Measurements from ENCODE around the gene SDR42E1.
"Not testable (repeated sequence)": the region's sequence is repeated elsewhere in the genome, so short reads cannot be mapped to it uniquely, and the experiment has no call there.

SDR42E1 gene

GRCh38 chr16:82034981-82035612 is 23.8 kb upstream of the SDR42E1 start, which contains the start of gene HSD17B2:
HSD17B2 (plus strand) TSS chr16:82035253; CDS start chr16:82035425, 172 bp downstream.
- DNase-seq = no peak

DNA sequence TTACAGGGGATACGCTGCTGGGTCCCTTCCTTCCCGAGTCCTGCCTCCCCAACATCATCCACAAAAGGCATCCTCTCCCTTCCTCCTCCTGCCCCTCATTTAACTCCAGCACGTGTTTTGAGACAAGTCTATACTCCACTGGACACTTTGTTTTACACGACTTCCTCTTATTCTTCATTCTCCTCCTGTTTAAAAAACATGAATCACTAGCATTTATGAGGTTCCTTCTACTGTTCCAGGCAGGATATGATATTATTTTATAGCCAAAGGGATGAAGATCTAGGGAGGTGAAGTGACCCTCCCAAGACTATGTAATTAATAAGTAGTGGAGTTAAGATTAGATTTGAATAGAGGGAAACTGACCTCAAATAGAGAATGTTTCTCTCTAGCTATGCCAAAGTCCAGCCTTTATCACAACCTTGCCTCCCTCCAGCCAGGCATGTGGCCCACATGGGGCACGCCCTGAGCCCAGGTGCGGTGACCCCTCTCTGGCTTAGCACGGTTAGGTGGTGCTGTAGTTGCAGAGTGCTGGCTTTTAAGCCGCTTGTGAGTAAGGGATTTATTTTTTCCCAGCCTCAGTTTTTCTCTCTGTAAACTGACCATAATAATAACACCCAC is 22.5 kb upstream of the SDR42E1 start:
- no peak for DNase-seq

GRCh38 chr16:82033006-82033405 is 21.7 kb upstream of the SDR42E1 start:
- DNase-seq = no peak

- DNase-seq = no peak
Measured at GRCh38 chr16:82031116-82032084, 20.1 kb upstream of the SDR42E1 start.

GRCh38 chr16:82027629-82028064 is 16.4 kb upstream of the SDR42E1 start:
- DNase-seq = no peak

GRCh38 chr16:82024883-82025282 is 13.6 kb upstream of the SDR42E1 start:
- no peak for DNase-seq

- DNase-seq = no peak
Measured at GRCh38 chr16:82024316-82024715, 13.0 kb upstream of the SDR42E1 start.

DNA sequence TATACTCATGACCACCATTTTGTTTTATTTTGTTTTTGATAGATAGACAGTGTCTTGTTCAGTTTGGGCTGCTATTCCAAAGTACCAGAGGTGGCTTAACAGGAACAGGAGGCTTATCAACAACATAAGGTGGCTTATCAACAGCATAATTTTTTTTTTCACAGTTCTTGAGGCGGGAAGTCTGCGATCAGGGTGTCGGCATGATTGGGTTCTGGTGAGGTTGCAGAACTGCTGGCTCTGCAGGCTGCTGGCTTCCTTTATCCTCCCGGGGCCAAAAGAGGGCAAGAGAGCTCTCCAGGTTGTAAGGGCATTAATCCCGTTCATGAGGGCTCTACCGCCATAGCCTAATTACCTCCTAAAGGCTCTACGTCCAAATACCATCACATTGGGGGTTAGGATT is 11.9 kb upstream of the SDR42E1 start:
- no peak for DNase-seq

- no peak for DNase-seq
Measured at GRCh38 chr16:82020051-82020450, 8.8 kb upstream of the SDR42E1 start.

GRCh38 chr16:82019535-82019934 is 8.3 kb upstream of the SDR42E1 start:
- DNase-seq = no peak

DNA sequence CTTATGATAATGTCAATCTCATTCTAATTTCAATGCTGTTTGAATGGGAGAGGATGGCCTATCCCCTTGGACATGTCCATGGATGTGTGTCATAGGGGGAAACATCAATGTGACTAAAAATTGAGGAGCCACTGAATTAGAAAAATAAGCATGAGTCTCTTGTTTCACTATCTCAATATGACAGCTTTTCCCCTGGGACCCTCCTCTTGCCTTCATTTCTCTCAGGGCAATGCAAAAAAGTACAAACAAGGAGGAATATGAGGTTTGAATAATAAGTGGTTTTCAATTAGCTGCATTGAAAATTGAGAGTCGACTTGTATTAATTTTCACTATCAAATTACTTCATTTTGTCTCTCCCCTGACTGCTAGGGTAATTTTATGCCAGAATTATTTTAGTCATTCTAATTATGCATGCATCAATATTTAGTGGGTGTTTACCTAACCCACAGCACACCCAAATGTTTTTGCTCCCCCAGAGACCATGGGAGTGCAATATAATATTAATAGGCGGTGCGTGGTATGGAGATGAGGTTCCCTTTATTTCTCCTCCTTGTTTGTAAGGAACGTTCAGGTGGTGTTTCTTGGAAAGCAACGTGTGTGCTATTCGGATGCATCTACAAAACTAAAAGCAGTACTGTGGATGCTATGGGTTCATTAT is 6.8 kb upstream of the SDR42E1 start:
- no peak for DNase-seq

- no peak for DNase-seq
Measured at GRCh38 chr16:82016964-82017363, 5.7 kb upstream of the SDR42E1 start.

- no peak for DNase-seq
Measured at GRCh38 chr16:82016263-82016662, 5.0 kb upstream of the SDR42E1 start.

DNA sequence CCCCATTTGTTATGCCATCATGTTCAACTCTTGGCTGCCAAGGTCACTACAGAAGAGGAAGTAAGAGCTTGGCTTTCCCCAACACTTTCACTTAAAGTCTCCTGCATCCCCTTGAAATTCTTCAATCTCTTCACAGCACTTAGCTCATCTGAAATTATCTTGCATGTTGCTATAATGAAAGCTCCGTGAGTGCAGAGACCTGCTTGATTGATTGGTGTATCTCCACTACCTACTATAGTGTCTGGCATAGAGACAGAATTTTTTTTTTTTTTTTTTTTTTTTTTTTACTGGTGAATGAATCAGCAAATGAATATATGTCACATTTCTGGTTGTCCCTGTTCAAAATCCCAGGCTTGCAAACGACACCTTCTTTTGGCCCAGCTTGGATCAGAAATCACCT is 1.9 kb upstream of the SDR42E1 start:
- DNase-seq = no peak

DNA sequence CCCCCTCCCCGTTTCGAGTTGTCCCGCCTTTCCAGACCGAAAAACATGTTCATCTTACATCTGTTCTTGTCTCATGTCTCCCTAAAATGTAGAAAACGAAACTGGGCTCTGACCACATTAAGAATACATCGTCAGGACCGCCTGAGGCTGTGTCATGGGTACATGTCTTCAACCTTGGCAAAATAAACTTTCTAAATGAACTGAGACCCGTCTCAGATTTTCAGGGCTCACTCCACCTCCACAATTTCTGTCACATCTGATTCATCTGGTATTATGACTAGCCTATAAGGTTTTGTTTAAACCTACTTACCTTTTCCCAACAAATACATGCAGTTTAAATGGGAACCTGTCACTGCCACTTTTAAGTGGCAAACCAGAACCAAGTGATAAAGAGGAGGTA is 621 bp downstream of the SDR42E1 start:
- no peak for DNase-seq

DNA sequence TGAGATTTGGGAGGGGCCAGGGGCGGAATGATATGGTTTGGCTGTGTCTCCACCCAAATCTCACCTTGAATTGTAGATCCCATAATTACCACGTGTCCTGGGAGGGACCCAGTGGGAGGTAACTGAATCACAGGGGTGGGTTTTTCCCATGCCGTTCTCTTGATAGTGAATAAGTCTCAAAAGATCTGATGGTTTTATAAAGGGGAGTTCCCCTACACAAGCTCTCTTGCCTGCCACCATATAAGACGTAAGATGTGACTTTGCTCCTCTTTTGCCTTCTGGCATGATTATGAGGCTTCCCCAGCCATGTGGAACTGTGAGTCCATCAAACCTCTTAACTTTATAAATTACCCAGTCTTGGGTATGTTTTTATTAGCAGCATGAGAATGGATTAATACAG is 1.5 kb downstream of the SDR42E1 start:
- DNase-seq = not testable (repeated sequence)

GRCh38 chr16:82008957-82009592 is 2.2 kb downstream of the SDR42E1 start:
- DNase-seq = no peak

DNA sequence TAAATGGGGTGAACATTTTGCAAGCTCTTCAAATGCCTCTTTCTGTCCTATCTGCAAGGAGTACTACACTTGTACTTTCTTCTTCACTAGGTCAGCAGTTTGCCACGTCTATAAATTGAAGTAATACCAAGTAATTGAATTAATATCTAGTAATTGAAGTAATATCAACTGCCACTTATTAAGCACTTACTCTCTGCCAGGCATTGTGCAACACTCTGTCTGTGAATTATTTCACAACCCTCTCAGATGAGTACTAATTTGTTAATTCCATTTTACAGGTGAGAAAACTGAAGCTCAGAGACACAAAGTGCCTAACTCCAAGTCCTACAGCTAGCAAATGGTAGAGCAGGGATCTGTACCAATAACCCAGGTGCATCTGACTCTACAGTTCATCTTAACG is 4.1 kb downstream of the SDR42E1 start:
- no peak for DNase-seq

DNA sequence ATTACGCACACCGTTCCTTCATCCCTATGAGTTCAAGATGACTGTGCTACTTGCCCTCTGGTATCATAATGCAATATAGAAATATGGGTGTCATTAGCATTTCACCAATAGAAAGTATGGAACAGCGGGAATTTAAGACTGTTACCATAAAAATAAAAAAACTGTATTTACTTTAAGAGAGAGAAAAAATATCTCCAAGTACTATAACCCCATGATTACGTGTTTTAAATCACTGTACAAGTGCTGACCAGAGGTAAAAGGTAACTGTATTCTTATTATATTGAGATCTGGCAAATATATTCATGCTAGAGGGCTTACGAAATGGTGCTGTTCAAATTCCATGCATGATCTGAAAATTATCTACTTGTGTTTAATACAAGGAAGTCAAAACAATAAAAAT is 5.2 kb downstream of the SDR42E1 start:
- no peak for DNase-seq

GRCh38 chr16:82005027-82005830 is 6.0 kb downstream of the SDR42E1 start:
- DNase-seq = no peak

DNA sequence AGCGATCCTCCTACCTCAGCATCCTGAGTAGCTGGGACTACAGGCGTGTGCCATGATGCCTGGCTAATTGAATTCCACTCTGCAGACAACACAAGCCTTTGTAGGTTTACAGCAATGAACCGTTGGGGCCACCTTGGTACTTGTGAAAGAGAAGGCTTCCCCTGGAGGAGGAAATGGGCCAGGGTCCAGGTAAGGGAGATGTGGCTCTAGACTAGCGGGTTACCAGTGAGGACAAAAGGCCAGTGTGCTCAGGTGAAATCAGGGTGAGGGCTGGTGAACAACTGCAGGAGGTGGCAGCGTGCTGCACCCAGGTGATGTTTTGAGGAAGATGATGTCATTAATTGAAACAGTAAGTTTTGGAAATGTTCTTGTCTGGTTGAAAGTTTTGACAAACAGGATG is 6.7 kb downstream of the SDR42E1 start:
- DNase-seq = no peak

DNA sequence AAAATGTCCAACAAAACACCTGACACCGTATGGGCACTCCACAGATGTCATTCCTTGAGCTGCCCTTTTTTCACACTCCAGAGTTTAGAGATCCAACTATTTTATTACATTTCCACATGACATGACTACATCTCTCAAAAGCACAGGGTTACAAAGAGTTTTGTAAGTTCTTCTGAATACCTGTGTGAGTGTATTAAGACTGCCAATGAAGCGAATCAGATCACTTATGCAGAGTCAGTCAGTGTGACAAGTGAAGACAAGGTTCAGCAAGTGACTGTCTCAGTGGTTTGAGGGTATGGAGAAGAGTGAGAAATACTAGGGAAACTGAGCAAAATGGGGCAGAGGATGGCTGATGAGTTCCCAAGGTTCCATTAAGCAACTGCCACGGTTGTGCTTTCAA is 8.4 kb downstream of the SDR42E1 start:
- no peak for DNase-seq
